Testis (tissue), 3 donors: ENCODE measurements around the gene PHYH. TPM values are rescaled to one million over a fixed set of nuclear protein-coding genes. Genes with fewer than 3 reads are reported as not detected.

Source experiments
- DNase-seq: peaks from one replicate; pipeline ENCODE4 v3.0.0-alpha.2; 2019
- H3K27ac ChIP-seq, 2 donors: fragments of 200-600 bp; sonication (generic); one replicate each; pipeline ENCODE4 v1.5.1; 2019
- H3K27me3 ChIP-seq: fragments of 200-600 bp; sonication (generic); one replicate; pipeline ENCODE4 v1.5.1; 2019
- H3K36me3 ChIP-seq: fragments of 200-600 bp; sonication (generic); one replicate; pipeline ENCODE4 v1.5.1; 2017; ENCODE audit warnings: low read depth; ENCODE audit errors: missing control alignments
- H3K4me1 ChIP-seq: fragments of 200-600 bp; sonication (generic); one replicate; pipeline ENCODE4 v1.5.1; 2019
- H3K4me3 ChIP-seq, 2 donors: fragments of 200-600 bp; sonication (generic); one replicate each; pipeline ENCODE4 v1.5.1; 2017 to 2019
- H3K9me3 ChIP-seq: fragments of 200-600 bp; sonication (generic); one replicate; pipeline ENCODE4 v1.5.1; 2017
- CTCF ChIP-seq, 3 experiments: fragments of 450-650 bp in 2 of 3; fragments of 200-600 bp in 1 of 3; sonication (generic) in 1 of 3; IDR thresholded peaks; one replicate each; pipeline ENCODE4 v1.5.1; 2016 to 2019; ENCODE audit warnings: antibody characterized with exemption in 3 of 3, mild to moderate bottlenecking in 2 of 3, moderate library complexity in 1 of 3
- POLR2A ChIP-seq: fragments of 450-650 bp; IDR thresholded peaks from one replicate; pipeline ENCODE4 v1.6.1; 2017; ENCODE audit warnings: antibody characterized with exemption, mild to moderate bottlenecking, moderate library complexity
- WGBS, 2 donors: methylation state at CpG; one replicate each; pipeline ENCODE4 v1.1.5; 2018; 5-methylcytosine and 5-hydroxymethylcytosine counted together
- intact Hi-C: fragments of 100-400 bp; cut with DNase I; formaldehyde crosslinking; loops from one replicate; pipeline ENCODE4 v1.15.1; 2023; ENCODE audit warnings: low total_unique reads
- polyA plus RNA-seq: library from polyadenylated mRNA; stranded (reverse); fragments of 350-450 nt; fragmentation: Illumina TruSeq; extraction: RNeasy Lipid Tissue Mini Kit (QIAGEN cat#74804); gene quantifications from one replicate; pipeline ENCODE4 v1.2.3, GENCODE V29; 2014; ENCODE audit warnings: low read depth, low replicate concordance; ENCODE audit not compliant: insufficient read depth
- total RNA-seq, 2 donors: library from RNA; depleted of rRNA; stranded (reverse); fragments of >200 nt; gene quantifications; one replicate each; pipeline ENCODE4 v1.2.3, GENCODE V29; 2016

Gene PHYH
- total and polyA plus RNA-seq, 3 donors from 2014 or later = 27.2 to 33.1 (median 31.1) TPM

GRCh38 chr10:13346283-13347042, 46.6 kb upstream of the PHYH start:
- TF ChIP-seq CTCF (IDR thresholded peaks at IDR 0.05) (no peak), POLR2A (no peak)

DNA sequence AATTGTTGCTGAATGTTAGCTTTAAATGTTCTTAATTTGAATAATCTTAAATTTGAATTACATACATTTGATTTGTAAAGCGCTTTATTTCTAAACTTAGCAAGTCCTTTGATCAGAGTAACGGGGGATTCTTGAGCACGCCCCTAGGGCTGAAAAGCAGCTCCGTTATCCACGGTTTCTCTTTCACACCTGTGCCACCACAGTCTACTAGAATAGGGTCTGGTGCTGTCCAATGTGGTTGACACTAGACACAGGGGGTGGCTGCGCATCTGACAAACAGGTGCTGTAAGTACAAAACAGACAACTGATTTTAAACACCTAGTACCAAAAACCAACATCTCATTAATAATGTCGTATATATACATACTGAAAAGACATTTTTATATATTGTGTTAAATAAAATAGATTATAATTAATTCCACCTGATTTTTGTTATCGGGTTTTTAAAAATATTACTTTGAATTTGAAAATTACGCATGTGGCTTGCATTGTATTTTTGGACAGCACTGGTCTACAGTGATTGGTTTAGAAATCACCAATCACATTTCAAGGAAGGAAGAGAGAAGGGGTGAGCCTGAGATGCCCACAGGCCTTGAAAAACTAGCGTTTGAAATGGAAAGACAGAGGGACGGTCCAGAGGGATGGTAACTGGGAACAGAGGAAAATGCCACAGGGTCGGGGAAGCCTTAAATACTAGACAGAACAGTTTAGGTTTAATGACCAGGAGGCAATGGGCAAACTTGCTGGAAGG, 40.9 kb upstream of the PHYH start:
- no peak for DNase-seq
- Histone ChIP-seq H3K4me3 (no peak overlapping the region), H3K27me3 (no peaks in the 10 kb centered on the region), H3K4me1 (no peaks in the 10 kb centered on the region), H3K27ac (no peak overlapping the region), H3K36me3 (no peaks in the 10 kb centered on the region), H3K9me3 (no peaks in the 10 kb centered on the region)
- WGBS, 2 donors = 82 to 86% methylated on average over 12 of the region's 12 CpGs
- TF ChIP-seq POLR2A = no peak
- no peak for TF ChIP-seq CTCF (IDR thresholded peaks at IDR 0.05)
- intact Hi-C loops = no loop called here

More at GRCh38 chr10:13346283-13347042, 46.6 kb upstream of the PHYH start:
- no peaks in the 10 kb centered on the region for H3K9me3 ChIP-seq
- peak overlapping the region; percentile 67 to 90 for H3K4me3 ChIP-seq
- DNase-seq = peak; percentile 53
- WGBS, 2 donors = 2 to 7% methylated on average over 18 of the region's 18 CpGs
- no peaks in the 10 kb centered on the region for H3K36me3 ChIP-seq
- peak overlapping the region; percentile 84 to 97 for H3K27ac ChIP-seq
- peaks cover 22% of the 10 kb centered on the region for H3K4me1 ChIP-seq
- intact Hi-C loops = no loop called here
- H3K27me3 ChIP-seq = no peaks in the 10 kb centered on the region

GRCh38 chr10:13340068-13340467, 40.2 kb upstream of the PHYH start:
- no peaks in the 10 kb centered on the region for H3K27me3 ChIP-seq
- no peak overlapping the region for H3K27ac ChIP-seq
- no peaks in the 10 kb centered on the region for H3K9me3 ChIP-seq
- no peak overlapping the region for H3K4me3 ChIP-seq
- intact Hi-C loops = no loop called here
- H3K4me1 ChIP-seq = no peaks in the 10 kb centered on the region
- WGBS, 2 donors = 77 to 83% methylated on average over 9 of the region's 9 CpGs
- H3K36me3 ChIP-seq = no peaks in the 10 kb centered on the region
- no peak for DNase-seq
- no peak for TF ChIP-seq CTCF (IDR thresholded peaks at IDR 0.05)
- no peak for TF ChIP-seq POLR2A

- 60 to 78% methylated on average over 10 of the region's 10 CpGs for WGBS, 2 donors
- no peak for DNase-seq
- Histone ChIP-seq H3K27me3 (no peaks in the 10 kb centered on the region), H3K9me3 (no peaks in the 10 kb centered on the region), H3K27ac (no peak overlapping the region), H3K4me1 (no peaks in the 10 kb centered on the region), H3K36me3 (no peaks in the 10 kb centered on the region), H3K4me3 (no peak overlapping the region)
- intact Hi-C loops = no loop called here
- TF ChIP-seq CTCF (IDR thresholded peaks at IDR 0.05) (no peak), POLR2A (no peak)
These were observed 38.7 kb upstream of the PHYH start for GRCh38 chr10:13338390-13339110.
